ENCODE measurements around the gene TTC4. TPM values are rescaled to one million over a fixed set of nuclear protein-coding genes. Genes with fewer than 3 reads are reported as not detected.

The TTC4 gene
- total RNA-seq, 3 donors from 2014 or later = 12.1 to 16.7 (median 15.2) TPM

DNA sequence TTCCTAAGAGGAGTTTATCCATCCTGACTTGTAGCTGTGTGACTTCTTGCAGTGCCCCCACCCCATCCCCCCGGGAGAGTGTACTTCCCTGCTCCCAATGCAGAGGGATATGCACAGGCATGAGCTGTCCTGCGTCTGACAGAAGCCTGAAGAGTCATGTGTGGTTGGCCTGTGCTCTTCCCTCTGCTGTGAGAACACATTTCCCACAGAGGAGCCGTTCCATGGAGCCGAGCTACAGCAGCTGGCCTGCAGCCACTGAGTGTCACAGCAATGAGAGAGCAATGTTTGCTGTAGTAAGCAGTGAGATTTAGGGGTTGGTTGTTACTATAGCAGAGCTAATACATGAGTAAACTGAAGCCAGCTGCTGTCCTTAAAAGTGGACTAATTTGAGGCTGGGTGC lies 26.6 kb downstream of the TTC4 start:
- no peaks in the 10 kb centered on the region for H3K4me1 ChIP-seq (ENCODE audit: low read depth)
- H3K9me3 ChIP-seq = no peaks in the 10 kb centered on the region
- H3K36me3 ChIP-seq (ENCODE audit: low read depth) = peaks cover 7% of the 10 kb centered on the region
- H3K4me3 ChIP-seq = no peak overlapping the region
- TF ChIP-seq, protein P1, sequence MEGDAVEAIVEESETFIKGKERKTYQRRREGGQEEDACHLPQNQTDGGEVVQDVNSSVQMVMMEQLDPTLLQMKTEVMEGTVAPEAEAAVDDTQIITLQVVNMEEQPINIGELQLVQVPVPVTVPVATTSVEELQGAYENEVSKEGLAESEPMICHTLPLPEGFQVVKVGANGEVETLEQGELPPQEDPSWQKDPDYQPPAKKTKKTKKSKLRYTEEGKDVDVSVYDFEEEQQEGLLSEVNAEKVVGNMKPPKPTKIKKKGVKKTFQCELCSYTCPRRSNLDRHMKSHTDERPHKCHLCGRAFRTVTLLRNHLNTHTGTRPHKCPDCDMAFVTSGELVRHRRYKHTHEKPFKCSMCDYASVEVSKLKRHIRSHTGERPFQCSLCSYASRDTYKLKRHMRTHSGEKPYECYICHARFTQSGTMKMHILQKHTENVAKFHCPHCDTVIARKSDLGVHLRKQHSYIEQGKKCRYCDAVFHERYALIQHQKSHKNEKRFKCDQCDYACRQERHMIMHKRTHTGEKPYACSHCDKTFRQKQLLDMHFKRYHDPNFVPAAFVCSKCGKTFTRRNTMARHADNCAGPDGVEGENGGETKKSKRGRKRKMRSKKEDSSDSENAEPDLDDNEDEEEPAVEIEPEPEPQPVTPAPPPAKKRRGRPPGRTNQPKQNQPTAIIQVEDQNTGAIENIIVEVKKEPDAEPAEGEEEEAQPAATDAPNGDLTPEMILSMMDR (IDR thresholded peaks at IDR 0.05) = no peak
- no peak for ATAC-seq
- intact Hi-C loops (cut with DNase I, micrococcal nuclease) = no loop called here
- DNase-seq = no peak

DNA sequence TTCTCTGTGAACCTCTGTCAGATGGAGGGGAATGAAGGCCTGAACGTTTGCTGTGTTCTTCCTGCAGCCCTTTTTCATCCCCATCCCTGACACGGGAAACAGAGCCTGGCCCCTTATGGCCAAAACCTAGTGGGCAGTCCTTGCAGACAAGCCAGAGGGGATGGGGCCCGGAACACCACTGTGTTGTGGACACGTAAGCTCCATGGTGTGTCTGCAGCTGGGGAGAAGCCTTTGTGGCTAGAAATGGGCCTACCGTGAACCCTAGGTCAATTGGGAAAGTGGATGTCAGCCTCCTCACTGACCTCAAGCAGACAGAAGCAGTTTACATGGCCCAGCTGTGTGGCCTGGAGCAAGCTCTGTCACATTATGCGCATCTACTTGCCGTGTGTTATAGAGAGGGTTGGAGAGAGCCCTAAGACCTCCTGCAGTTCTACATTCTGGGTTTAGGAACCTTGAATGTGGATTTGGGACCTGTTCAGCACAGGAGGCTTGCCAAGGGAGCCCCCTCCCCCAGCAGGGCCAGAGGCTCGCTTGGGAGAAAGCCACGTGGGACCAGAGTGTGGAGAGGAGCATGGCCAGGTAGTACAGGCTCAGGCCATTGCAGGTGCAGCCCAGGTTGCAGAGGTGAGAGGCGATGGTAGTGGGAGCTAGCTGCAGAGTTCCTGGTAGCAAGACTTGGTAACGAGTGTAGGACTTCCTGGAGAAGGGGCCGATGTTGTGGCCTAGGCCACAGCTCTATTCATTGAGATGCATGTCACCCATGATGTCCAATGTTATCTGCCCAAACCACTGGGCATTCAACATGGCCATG lies 28.0 kb downstream of the TTC4 start:
- no peaks in the 10 kb centered on the region for H3K9me3 ChIP-seq
- TF ChIP-seq, protein P1 (IDR thresholded peaks at IDR 0.05) = no peak
- no peaks in the 10 kb centered on the region for H3K4me1 ChIP-seq (ENCODE audit: low read depth)
- no peak overlapping the region for H3K4me3 ChIP-seq
- no peak for ATAC-seq
- intact Hi-C loops (cut with DNase I, micrococcal nuclease) = no loop called here
- peaks cover 7% of the 10 kb centered on the region for H3K36me3 ChIP-seq (ENCODE audit: low read depth)
- DNase-seq = no peak

DNA sequence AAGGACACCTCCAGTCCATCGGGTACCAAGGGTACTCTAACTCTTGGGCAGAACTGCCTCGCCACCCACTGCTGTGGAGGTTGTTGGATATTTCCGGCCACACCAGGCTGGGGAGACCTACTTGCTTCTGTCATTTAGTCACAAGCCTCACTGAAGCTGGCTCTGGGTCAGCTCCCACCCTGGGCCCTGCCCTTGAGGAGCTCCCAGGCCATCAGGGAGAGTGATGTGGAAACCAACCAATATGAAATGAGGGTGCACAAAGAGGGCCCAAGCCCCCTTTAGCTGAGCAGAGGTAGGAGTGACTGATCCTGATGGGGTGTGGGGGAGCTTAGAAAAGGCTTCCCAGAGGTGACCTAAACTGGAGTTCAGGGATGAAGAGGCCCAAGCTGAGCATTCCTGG lies 29.0 kb downstream of the TTC4 start:
- no peak for ATAC-seq

DNA sequence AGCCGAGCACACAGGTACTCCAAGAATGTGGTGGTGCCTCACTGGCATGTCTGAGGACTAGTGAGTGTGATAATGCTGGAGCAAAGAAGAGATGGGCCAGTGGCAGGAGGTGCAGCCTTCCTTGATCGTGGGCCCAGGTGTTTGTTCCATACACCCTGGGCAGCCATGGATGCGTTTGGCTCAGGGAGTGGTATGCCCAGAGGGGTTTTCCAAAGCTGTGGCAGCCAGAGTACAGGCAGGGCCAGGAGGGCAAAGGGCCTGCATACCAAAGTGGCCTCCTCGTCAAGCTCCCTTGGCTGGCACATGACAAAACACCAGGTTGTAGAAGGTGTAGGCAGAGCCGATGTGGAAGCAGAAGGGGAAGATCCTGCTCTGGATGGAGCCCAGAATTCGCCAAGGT lies 29.6 kb downstream of the TTC4 start:
- Histone ChIP-seq H3K9me3 (no peaks in the 10 kb centered on the region), H3K4me1 (ENCODE audit: low read depth) (no peaks in the 10 kb centered on the region), H3K4me3 (no peak overlapping the region), H3K36me3 (ENCODE audit: low read depth) (peaks cover 3% of the 10 kb centered on the region)
- DNase-seq = no peak
- no peak for ATAC-seq
- TF ChIP-seq, protein P1 (IDR thresholded peaks at IDR 0.05) = no peak
- intact Hi-C loops (cut with DNase I, micrococcal nuclease) = no loop called here

More for the DNA sequence above, 29.0 kb downstream of the TTC4 start:
- TF ChIP-seq, protein P1 (IDR thresholded peaks at IDR 0.05) = no peak
- no peaks in the 10 kb centered on the region for H3K9me3 ChIP-seq
- no peak overlapping the region for H3K4me3 ChIP-seq
- no peak for DNase-seq
- H3K4me1 ChIP-seq (ENCODE audit: low read depth) = no peaks in the 10 kb centered on the region
- H3K36me3 ChIP-seq (ENCODE audit: low read depth) = peaks cover 3% of the 10 kb centered on the region
- intact Hi-C loops (cut with DNase I, micrococcal nuclease) = no loop called here

DNA sequence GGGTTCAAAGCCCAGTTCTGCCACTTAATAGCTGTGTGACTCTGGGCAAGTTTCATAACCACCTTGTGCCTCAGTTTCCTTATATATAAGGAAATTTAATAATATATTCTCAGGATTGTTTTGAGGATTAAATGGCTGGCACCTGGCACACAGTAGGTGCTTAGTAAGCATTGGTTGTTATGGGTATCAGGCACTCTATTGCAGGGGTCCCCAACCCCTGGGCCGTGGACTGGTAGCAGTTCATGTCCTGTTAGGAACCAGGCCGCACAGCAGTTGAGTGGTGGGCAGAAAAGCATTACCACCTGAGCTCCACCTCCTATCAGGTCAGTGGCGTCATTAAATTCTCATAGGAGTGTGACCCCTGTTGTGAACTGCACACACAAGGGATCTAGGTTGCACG lies 30.2 kb downstream of the TTC4 start:
- intact Hi-C loops (cut with DNase I, micrococcal nuclease) = no loop called here
- DNase-seq = no peak

More for the DNA sequence above, 30.2 kb downstream of the TTC4 start:
- no peak for ATAC-seq
- Histone ChIP-seq H3K4me1 (ENCODE audit: low read depth) (no peaks in the 10 kb centered on the region), H3K4me3 (no peak overlapping the region), H3K9me3 (no peaks in the 10 kb centered on the region), H3K36me3 (ENCODE audit: low read depth) (peaks cover 3% of the 10 kb centered on the region)
- TF ChIP-seq, protein P1 (IDR thresholded peaks at IDR 0.05) = no peak

Measured in mucosa of descending colon (tissue), 3 donors.